CD4-positive, alpha-beta memory T cell (primary cell): ENCODE data around the gene CAMKMT. TPM values are rescaled to one million over a fixed set of nuclear protein-coding genes. Genes with fewer than 3 reads are reported as not detected.

Source experiments
- CTCF ChIA-PET: fragments of 350-600 bp; sonication (Branson Sonifier 250); formaldehyde crosslinking; loops from one replicate; lab custom pipeline; 2021; ENCODE audit warnings: inconsistent platforms; ENCODE audit not compliant: partially characterized antibody; lab: Charles Lee
- POLR2A ChIA-PET: fragments of 350-600 bp; sonication (Branson Sonifier 250); formaldehyde crosslinking; loops from one replicate; lab custom pipeline; 2021; ENCODE audit not compliant: partially characterized antibody; lab: Charles Lee
- DNase-seq, 5 donors: peaks; one replicate each; pipeline versions ENCODE4 v3.0.0 to v3.0.0-alpha.2; 2020 to 2022; ENCODE audit warnings: mixed read lengths in 1 of 5
- H3K27ac ChIP-seq: one replicate; pipeline ENCODE4 v1.7.0; 2013; ENCODE audit warnings: low read depth, low read length
- H3K27me3 ChIP-seq: 2 replicates; pipeline ENCODE4 v1.7.0; 2013; ENCODE audit warnings: mild to moderate bottlenecking, low read length, moderate library complexity; ENCODE audit not compliant: insufficient read depth
- H3K36me3 ChIP-seq: 2 replicates; pipeline ENCODE4 v1.7.0; 2013; ENCODE audit warnings: mild to moderate bottlenecking, low read length, moderate library complexity; ENCODE audit not compliant: insufficient read depth
- H3K4me1 ChIP-seq: 2 replicates; pipeline ENCODE4 v1.7.0; 2013; ENCODE audit warnings: mild to moderate bottlenecking, low read length, moderate library complexity; ENCODE audit not compliant: insufficient read depth
- H3K4me3 ChIP-seq, 2 donors: one replicate each; pipeline ENCODE4 v1.7.0; 2013; ENCODE audit warnings: low read length in 2 of 2, mild to moderate bottlenecking in 1 of 2
- H3K9me3 ChIP-seq, 2 donors: one replicate each; pipeline ENCODE4 v1.7.0; 2013; ENCODE audit warnings: low read length in 2 of 2, control low read depth in 1 of 2; ENCODE audit not compliant: control insufficient read depth in 1 of 2
- H3K27ac Mint-ChIP-seq, 7 donors: one replicate each; pipeline ENCODE4 v1.8.0; 2020 to 2021; ENCODE audit warnings: mixed read lengths in 7 of 7, mild to moderate bottlenecking in 6 of 7, inconsistent platforms in 3 of 7, moderate library complexity in 3 of 7
- H3K27me3 Mint-ChIP-seq, 2 donors: one replicate each; pipeline ENCODE4 v1.8.0; 2020 to 2021; ENCODE audit warnings: mixed read lengths in 2 of 2
- H3K36me3 Mint-ChIP-seq, 2 donors: one replicate each; pipeline ENCODE4 v1.8.0; 2020 to 2021; ENCODE audit warnings: mixed read lengths in 2 of 2, inconsistent platforms in 1 of 2, mild to moderate bottlenecking in 1 of 2
- H3K4me1 Mint-ChIP-seq, 4 donors: one replicate each; pipeline ENCODE4 v1.8.0; 2020 to 2021; ENCODE audit warnings: mixed read lengths in 4 of 4, mild to moderate bottlenecking in 1 of 4
- H3K4me3 Mint-ChIP-seq, 8 donors: one replicate each; pipeline ENCODE4 v1.8.0; 2020 to 2021; ENCODE audit warnings: mixed read lengths in 8 of 8, mild to moderate bottlenecking in 7 of 8, moderate library complexity in 6 of 8, inconsistent platforms in 3 of 8
- H3K9me3 Mint-ChIP-seq, 8 donors: one replicate each; pipeline ENCODE4 v1.8.0; 2020 to 2021; ENCODE audit warnings: mixed read lengths in 8 of 8, mild to moderate bottlenecking in 5 of 8, inconsistent platforms in 3 of 8, moderate library complexity in 1 of 8
- intact Hi-C: fragments of 100-400 bp; cut with micrococcal nuclease; formaldehyde crosslinking; loops from one replicate; pipeline ENCODE4 v1.15.1; 2023
- polyA plus RNA-seq, 2 donors: library from polyadenylated mRNA; unstranded; fragments of 300-500 nt; fragmentation: Illumina TruSeq; gene quantifications; one replicate each; pipeline ENCODE4 v1.2.3, GENCODE V29; 2021
- total RNA-seq, 2 experiments: library from RNA; stranded (reverse); gene quantifications; one replicate each; pipeline ENCODE4 v1.2.3, GENCODE V29; 2021

Gene CAMKMT
- total and polyA plus RNA-seq, 4 experiments from 2014 or later, result 9.3 to 19.7 (median 15.7) TPM

DNA sequence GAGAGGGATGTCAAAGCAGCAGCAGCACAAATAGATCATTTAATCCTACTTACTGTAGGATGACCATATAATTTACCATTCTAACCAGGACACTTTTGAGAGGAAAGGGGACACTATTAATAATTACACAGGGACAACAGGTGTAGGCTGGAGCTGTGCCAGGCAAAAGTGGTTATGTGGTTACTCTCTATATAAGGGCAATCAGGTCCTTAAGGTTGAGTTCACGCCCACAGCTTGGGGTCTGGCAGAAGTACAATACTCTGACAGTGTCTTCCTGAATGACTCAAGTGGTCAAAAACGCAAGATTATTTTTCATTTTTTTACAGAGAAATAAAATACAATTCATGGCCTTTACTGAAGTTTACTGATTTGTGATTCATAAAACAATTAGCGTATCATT, 3.2 kb upstream of the CAMKMT start:
- Mint-ChIP-seq H3K4me1 (peaks cover 25 to 66% (median 36%) of the 10 kb centered on the region in 4 donors), H3K27me3 (no peaks in the 10 kb centered on the region), H3K27ac (peak overlapping the region in 1 of 7 donors; percentile 5), H3K4me3 (peak overlapping the region in 3 of 8 donors; percentile 27 to 76 (median 37)), H3K36me3 (peaks cover 8 to 19% of the 10 kb centered on the region in 2 donors), H3K9me3 (peaks cover 0 to 3% (median 0%) of the 10 kb centered on the region in 8 donors)
- no peaks in the 10 kb centered on the region for H3K9me3 ChIP-seq
- H3K27ac ChIP-seq, result no peak overlapping the region
- intact Hi-C loops, result no loop called here
- no peaks in the 10 kb centered on the region for H3K27me3 ChIP-seq
- no peak overlapping the region for H3K4me3 ChIP-seq
- CTCF ChIA-PET, result interaction anchor here (0.7 to 1.7 kb wide), 2 partner anchors 34 to 414 kb away, joined by 3 read pairs; no protein-coding TSS in a partner anchor
- DNase-seq, result peak; percentile 14 to 57 (median 19)
- H3K36me3 ChIP-seq, result no peaks in the 10 kb centered on the region
- POLR2A ChIA-PET, result interaction anchor here (0.7 kb wide), 1 partner anchor 13 kb away, joined by 3 read pairs; no protein-coding TSS in a partner anchor
- H3K4me1 ChIP-seq, result peaks cover 41% of the 10 kb centered on the region

DNA sequence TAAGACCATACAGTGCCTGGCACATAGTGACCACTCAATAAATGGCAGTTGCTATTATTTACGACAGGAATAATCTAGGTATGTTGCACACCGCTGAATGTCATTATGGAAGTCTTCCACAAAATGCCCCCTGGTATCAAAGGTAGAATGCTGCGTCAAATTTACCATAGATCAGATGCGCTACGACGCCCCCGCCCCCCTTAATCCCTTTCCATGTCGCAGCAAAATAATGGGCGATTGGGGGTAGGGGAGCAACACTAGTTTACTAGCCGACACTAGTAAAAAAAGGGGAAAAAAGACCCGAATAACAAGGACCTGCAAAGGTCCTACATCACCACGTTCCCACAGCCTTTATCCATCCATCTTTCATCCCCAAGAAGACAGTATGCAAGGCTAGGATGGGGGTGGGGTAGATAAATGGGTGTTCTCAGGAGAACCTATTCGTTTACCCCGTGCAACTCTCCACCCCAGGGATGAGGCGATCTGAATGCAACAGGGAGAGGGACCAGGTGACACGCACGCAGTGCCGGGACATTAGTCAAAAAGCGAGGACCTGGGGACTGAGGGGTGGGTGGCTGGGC, 908 bp upstream of the CAMKMT start:
- Histone ChIP-seq H3K36me3 (no peaks in the 10 kb centered on the region), H3K9me3 (no peaks in the 10 kb centered on the region), H3K4me3 (peak overlapping the region; percentile 93 to 96), H3K27ac (peak overlapping the region; percentile 98), H3K4me1 (peaks cover 51% of the 10 kb centered on the region), H3K27me3 (no peaks in the 10 kb centered on the region)
- Mint-ChIP-seq H3K27me3 (no peaks in the 10 kb centered on the region), H3K9me3 (peaks cover 0 to 3% (median 0%) of the 10 kb centered on the region in 8 donors), H3K4me3 (peak overlapping the region; percentile 97 to 99 (median 98)), H3K36me3 (peaks cover 9 to 19% of the 10 kb centered on the region in 2 donors), H3K4me1 (peaks cover 29 to 72% (median 45%) of the 10 kb centered on the region in 4 donors), H3K27ac (peak overlapping the region; percentile 98 to 100 (median 100))
- no peak for DNase-seq
- CTCF ChIA-PET, result interaction anchor here (1.1 to 1.9 kb wide), 6 partner anchors 10 to 273 kb away, joined by 3 to 7 read pairs (median 6); partner anchors contain the start of gene PPM1B
- POLR2A ChIA-PET, result interaction anchor here (0.9 to 2.5 kb wide), 14 partner anchors 9 to 1550 kb away, joined by 3 to 57 read pairs (median 6); partner anchors contain the start of genes LRPPRC and PPM1B
- intact Hi-C loops, result loop anchor here (1.0 to 2.0 kb wide), 3 partner anchors 124 to 2000 kb away; partner anchors contain the start of genes COX7A2L and PPM1B

DNA sequence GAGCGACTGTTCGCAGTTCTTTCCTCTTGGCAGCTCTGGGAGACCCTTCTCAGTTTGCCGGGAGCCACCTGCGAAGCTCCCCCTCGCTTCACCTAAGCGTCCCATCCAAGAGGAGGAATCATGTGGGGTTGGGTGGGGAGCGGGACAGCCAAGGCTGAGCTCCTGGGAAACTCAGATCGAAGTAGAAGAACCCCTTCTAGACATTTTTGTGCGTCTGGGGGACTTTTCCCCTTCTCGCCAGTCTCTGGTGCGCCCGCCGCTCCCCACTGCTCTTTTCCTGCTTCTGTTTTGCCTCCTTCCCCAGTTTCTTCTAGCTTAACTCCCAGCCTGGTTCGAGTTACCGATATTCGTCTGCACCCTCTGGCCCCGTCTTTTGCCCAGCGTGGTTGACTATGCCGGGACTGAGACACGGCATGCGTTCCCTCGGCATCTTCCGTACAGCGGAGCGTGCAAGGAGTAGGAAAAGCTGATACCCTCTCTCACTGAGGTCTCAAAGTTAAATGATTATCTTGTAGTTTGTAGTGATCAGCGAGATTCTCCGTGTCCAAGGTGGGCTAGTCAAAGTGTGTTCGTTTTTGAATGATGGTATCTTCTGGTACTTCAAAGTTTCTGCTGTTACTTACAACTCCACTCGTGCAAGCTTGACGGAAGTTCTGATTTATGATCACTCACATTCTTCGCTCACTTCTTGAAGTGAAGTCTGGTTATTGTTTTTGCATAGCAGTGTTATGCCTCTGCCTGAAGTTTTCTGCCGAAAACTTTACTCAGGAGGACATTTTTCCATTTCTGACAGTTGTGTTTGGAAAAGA, 664 bp downstream of the CAMKMT start:
- peak overlapping the region; percentile 97 to 99 (median 98) for H3K4me3 Mint-ChIP-seq
- peaks cover 0 to 3% (median 0%) of the 10 kb centered on the region in 8 donors for H3K9me3 Mint-ChIP-seq
- peak overlapping the region; percentile 93 to 96 for H3K4me3 ChIP-seq
- ChIA-PET CTCF (interaction anchor here (0.5 to 2.9 kb wide), 10 partner anchors 20 to 824 kb away, joined by 3 to 22 read pairs (median 6); partner anchors contain the start of gene PPM1B), POLR2A (interaction anchor here (0.6 to 2.5 kb wide), 20 partner anchors 9 to 1552 kb away, joined by 3 to 57 read pairs (median 4); partner anchors contain the start of genes LRPPRC and PPM1B)
- peak overlapping the region; percentile 98 for H3K27ac ChIP-seq
- H3K36me3 Mint-ChIP-seq, result peaks cover 7 to 18% of the 10 kb centered on the region in 2 donors
- H3K27me3 Mint-ChIP-seq, result no peaks in the 10 kb centered on the region
- peak; percentile 40 to 60 (median 52) for DNase-seq
- H3K4me1 ChIP-seq, result peaks cover 51% of the 10 kb centered on the region
- H3K9me3 ChIP-seq, result no peaks in the 10 kb centered on the region
- H3K27ac Mint-ChIP-seq, result peak overlapping the region; percentile 92 to 100 (median 98)
- H3K4me1 Mint-ChIP-seq, result peaks cover 28 to 62% (median 45%) of the 10 kb centered on the region in 4 donors
- no peaks in the 10 kb centered on the region for H3K36me3 ChIP-seq
- intact Hi-C loops, result loop anchor here (1.0 kb wide), 3 partner anchors 122 to 366 kb away; no protein-coding TSS in a partner anchor
- no peaks in the 10 kb centered on the region for H3K27me3 ChIP-seq

DNA sequence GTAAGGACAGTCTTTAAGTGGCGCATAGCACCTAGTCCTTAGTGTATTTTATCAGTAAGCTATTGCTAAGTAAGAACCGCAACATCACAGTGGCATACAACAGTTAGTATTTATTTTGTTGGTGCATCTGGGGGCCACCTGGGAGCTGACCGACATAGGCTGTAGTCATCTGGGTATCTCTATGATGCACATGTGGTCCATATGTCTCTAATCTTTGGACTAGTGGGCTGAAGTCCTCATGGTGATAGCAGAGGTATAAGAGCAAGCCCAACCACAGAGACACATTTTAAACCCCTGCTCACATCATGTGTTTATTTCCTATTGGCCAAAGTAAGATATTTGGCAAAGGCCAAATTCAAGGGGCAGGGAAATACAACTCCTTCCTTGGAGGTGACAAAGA, 2.9 kb downstream of the CAMKMT start:
- ChIA-PET POLR2A (no interaction called here), CTCF (interaction anchor here (1.2 kb wide), 1 partner anchor 122 kb away, joined by 4 read pairs; no protein-coding TSS in a partner anchor)
- H3K27ac ChIP-seq, result no peak overlapping the region
- no peak overlapping the region for H3K4me3 Mint-ChIP-seq
- H3K9me3 ChIP-seq, result no peaks in the 10 kb centered on the region
- peaks cover 35% of the 10 kb centered on the region for H3K4me1 ChIP-seq
- no peak overlapping the region for H3K4me3 ChIP-seq
- no peaks in the 10 kb centered on the region for H3K36me3 ChIP-seq
- peaks cover 25 to 52% (median 38%) of the 10 kb centered on the region in 4 donors for H3K4me1 Mint-ChIP-seq
- no peaks in the 10 kb centered on the region for H3K27me3 ChIP-seq
- H3K36me3 Mint-ChIP-seq, result peaks cover 7 to 18% of the 10 kb centered on the region in 2 donors
- intact Hi-C loops, result no loop called here
- DNase-seq, result no peak
- peak overlapping the region in 1 of 7 donors; percentile 43 for H3K27ac Mint-ChIP-seq
- no peaks in the 10 kb centered on the region for H3K27me3 Mint-ChIP-seq
- peaks cover 0 to 3% (median 0%) of the 10 kb centered on the region in 8 donors for H3K9me3 Mint-ChIP-seq

DNA sequence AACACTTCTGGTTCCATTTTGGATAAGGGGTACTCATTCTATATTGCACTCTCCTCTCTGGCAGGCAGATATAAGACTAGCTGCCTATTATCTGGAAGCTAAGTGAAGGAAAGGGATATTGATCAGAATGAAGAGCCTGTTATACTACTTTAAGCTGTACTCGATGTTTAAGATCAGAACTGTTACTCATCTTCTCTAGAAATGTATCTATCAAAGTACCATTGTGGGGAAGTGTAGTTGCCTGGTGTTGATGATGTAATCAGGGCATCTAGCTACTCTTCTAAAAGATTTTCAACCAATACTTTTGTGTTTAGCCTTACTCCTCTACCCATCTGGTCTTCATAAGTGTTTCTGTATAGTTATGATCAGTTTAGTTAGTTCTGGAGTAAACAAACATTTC, 5.8 kb downstream of the CAMKMT start:
- Histone ChIP-seq H3K36me3 (no peaks in the 10 kb centered on the region), H3K27me3 (no peaks in the 10 kb centered on the region), H3K4me1 (peaks cover 25% of the 10 kb centered on the region), H3K9me3 (no peaks in the 10 kb centered on the region), H3K4me3 (no peak overlapping the region), H3K27ac (no peak overlapping the region)
- no peaks in the 10 kb centered on the region for H3K27me3 Mint-ChIP-seq
- DNase-seq, result no peak
- H3K4me1 Mint-ChIP-seq, result peaks cover 20 to 34% (median 24%) of the 10 kb centered on the region in 4 donors
- peaks cover 5 to 7% of the 10 kb centered on the region in 2 donors for H3K36me3 Mint-ChIP-seq
- intact Hi-C loops, result no loop called here
- no peak overlapping the region for H3K4me3 Mint-ChIP-seq
- no peak overlapping the region for H3K27ac Mint-ChIP-seq
- POLR2A ChIA-PET, result no interaction called here
- CTCF ChIA-PET, result interaction anchor here (0.6 kb wide), 1 partner anchor 112 kb away, joined by 3 read pairs; no protein-coding TSS in a partner anchor
- no peaks in the 10 kb centered on the region for H3K9me3 Mint-ChIP-seq

DNA sequence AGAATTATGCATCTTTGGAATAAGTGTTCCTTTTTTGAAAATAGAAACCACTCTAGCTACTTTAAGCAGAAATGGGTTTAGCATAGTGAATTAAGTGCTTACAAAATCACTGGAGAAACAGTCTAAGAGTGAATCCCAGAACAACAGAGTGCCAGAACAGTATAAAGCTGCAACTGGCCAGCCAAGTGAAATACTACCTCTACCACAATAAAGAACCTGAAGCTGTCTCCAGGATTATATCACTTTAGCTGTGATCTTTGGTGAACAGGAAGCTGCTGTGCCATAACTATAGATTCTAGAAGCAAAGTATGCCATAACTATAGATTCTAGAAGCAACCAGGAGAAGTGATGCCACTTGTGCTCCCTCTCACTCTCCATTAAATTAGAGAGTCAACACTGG, 7.6 kb downstream of the CAMKMT start:
- H3K4me1 ChIP-seq, result peaks cover 9% of the 10 kb centered on the region
- no peaks in the 10 kb centered on the region for H3K9me3 Mint-ChIP-seq
- no peak for DNase-seq
- no peak overlapping the region for H3K27ac ChIP-seq
- peaks cover 12 to 20% (median 16%) of the 10 kb centered on the region in 4 donors for H3K4me1 Mint-ChIP-seq
- H3K36me3 ChIP-seq, result no peaks in the 10 kb centered on the region
- intact Hi-C loops, result no loop called here
- H3K36me3 Mint-ChIP-seq, result peaks cover 15 to 22% of the 10 kb centered on the region in 2 donors
- ChIA-PET CTCF (interaction anchor here (0.8 to 1.0 kb wide), 2 partner anchors 33 to 134 kb away, joined by 3 read pairs; no protein-coding TSS in a partner anchor), POLR2A (no interaction called here)
- no peak overlapping the region for H3K27ac Mint-ChIP-seq
- no peaks in the 10 kb centered on the region for H3K27me3 ChIP-seq
- H3K27me3 Mint-ChIP-seq, result no peaks in the 10 kb centered on the region
- no peak overlapping the region for H3K4me3 Mint-ChIP-seq
- no peak overlapping the region for H3K4me3 ChIP-seq
- no peaks in the 10 kb centered on the region for H3K9me3 ChIP-seq
